GM19193 (cell line): Measurements from ENCODE around the gene WWOX.

ENCODE experiments used
- POLR2A ChIP-seq: IDR thresholded peaks from 4 replicates; pipeline ENCODE4 v1.6.1; 2011; ENCODE audit not compliant: insufficient read depth, insufficient read length; ENCODE audit errors: extremely low read depth

Gene WWOX

DNA sequence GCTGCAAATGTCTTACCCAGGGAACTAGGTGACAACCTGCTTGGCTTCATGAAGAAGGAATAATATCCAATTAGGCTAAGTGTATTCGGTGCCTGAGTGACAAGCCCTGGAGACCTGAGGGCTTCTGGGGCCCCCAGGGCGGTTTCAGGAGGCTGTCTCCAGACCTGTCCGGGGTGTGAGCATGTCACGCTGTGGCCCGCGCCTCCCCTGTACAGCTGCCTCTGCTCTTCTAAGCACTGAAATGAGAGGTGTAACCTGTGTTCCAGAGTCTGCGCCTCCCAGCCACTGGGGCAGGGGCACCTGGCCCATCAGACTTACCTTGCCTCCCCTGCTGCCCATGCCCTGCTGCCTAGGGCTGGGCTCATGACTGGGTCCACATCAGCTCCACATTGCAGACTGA lies 114.3 kb downstream of the WWOX start:
- no peak for TF ChIP-seq POLR2A

DNA sequence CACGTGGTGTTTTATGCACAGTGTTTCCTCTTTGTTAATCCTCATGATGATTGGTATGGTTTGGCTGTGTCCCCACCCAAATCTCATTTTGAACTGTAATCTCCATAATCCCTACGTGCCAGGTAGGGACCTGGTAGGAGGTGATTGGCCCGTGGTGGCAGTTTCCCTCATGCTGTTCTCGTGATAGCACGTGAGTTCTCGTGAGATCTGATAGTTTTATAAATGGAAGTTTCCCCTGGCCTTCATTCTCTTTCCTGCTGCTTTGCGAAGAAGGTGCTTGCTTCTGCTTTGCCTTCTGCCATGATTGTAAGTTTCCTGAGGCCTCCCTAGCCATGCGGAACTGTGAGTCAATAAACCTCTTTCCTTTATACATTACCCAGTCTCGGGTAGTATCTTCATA lies 115.8 kb downstream of the WWOX start:
- no peak for TF ChIP-seq POLR2A

DNA sequence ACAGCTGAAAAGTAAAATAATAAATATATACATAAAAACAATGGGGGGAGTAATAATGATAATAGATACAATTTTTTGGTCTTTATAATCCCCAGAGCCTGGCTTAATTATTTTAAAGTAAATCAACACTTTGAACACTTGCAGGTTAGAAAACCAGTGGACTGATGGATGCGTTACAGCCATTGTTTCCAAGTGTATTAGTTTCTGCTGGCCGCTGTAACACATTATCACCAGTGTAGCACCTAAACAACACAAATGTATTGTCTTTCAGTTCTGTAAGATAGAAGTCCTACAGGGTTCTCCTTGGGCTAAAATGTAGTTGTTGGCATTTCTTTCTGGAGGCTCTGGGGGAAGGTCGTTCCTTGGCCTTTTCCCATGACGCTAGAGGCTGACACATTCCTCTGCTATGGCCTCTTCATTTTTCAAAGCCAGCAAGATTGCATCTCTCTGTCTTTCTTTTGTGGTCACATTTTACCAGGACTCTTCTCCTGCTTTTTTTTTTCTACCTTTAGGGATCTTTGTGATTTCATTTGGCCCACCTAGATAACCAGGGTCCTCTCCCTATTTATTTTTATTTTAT lies 116.8 kb downstream of the WWOX start:
- no peak for TF ChIP-seq POLR2A

DNA sequence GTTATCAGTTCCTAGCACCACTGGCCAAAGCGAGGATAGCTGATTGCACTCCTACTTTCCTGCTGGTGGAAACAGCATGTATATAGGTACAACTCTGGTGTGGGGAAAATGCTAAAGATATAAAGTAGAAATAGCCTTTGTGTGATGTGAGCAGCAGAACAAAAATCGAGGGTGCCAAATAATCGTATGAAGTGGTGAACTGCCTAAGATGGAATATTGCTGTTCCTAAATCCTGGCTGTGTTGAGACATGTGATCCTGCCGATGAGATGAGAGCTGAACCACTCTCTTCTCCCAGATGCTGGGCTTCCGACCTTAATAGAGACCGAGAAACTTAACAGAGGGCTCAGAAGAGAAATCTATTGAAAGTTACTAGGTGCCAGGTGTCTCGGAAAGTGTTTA lies 117.8 kb downstream of the WWOX start:
- TF ChIP-seq POLR2A: no peak

DNA sequence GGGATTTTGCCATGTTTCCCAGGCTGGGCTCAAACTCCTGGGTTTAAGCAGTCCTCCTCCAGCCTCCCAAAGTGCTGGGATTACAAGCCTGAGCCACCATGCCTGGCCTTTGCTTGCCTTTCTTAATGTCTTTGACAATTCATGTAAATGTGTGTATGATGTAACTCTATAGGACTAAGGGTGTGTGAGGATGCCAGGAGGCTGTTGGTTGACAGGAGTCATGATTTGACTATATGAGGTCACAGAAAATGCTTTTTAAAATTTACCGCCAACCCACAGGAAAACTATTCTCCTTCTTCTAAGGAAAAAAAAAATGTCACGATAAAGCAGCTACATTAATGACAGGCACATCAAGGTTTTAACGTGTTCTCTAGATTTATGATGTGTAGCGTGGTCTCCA lies 118.8 kb downstream of the WWOX start:
- no peak for TF ChIP-seq POLR2A

DNA sequence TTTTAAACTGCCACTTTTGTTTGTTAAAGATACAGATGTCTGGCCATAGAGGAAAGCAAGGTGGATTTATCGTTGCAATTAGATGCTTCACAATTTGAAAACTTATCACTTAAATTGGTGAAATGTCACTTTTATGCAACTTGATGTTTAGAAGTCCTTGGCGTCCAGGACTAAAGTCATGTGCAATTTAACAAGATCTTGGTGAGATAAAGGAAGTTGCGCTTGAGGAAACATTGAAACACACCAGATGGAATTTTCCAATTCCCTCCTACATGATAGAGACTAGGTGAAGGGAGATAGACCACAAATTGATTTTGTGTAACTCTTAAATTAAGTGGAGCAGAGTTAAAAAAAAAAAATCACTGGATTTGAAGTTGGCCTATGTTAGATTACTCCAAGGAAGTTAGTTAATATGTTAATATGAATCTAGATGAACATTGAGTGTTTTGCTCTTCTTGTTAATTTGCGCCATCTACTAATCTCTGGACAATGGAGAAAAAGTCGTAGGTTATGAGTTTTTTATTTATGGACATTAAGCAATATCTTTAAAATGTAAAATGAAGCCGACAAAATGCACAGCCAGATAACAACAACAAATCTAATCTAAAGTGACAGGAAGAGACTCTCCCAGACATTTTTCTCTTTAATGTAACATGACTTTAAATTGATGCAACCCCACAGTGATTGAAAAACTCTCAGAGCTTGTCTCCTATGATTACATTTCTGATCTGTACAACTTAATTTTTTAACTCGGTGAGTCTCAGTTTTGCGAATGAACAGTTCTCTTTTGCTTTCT lies 119.6 kb downstream of the WWOX start:
- no peak for TF ChIP-seq POLR2A

DNA sequence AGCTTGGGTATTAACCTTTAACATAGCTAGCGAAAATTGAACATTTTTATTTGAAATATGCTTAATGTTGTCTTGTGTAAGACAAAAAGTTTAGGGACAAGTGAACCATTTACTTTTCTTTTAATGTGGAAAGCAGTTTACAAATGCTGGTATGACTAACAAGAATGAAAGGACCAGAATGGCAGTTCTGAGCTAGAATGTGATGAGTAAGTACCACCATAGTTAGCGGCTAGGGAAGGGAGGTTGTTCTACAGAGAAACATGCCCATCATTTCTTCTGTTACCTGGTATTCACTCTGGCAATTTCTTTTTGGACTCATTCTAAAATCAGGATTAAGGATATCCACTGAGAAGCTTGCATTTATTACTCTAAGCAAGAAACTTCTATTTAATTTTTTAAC lies 121.1 kb downstream of the WWOX start:
- no peak for TF ChIP-seq POLR2A

DNA sequence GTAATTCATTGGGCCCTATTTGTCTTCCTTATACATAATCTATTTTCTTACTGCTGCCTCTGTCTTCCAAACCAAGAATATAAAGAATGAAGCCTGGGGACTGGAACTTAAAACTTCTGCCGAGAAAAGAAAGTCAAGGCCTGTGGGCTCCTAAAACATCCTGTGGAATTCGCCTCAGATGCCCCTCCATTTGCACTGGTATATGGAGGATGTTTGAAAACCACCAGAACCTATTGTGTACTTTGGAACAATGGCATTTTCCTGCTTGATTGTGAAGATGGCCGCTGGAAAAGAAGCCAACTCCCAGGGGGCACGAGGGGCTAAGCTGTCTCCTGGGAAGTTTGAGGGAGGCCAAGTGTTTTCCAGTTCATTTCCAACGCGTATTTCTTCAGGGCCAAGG lies 122.4 kb downstream of the WWOX start:
- TF ChIP-seq POLR2A: no peak

DNA sequence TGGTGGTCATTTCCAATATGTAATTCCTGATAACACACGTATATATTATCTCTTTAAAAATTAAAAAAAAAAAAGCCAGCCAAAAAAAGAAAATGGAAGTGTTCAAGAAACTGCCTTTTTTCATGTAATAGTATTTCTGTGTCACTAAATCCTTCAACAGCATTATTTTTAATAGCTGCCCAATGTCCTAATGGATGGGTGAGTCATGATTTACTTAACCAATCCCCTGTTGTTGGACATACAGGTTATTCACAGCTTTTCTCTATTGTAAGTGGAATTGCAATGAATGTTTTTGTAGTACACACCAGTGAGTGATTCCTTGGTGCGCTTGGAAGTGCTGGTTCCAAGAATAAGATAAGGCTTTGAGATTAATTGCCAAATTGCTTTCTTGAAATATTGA lies 124.9 kb downstream of the WWOX start:
- TF ChIP-seq POLR2A: no peak

DNA sequence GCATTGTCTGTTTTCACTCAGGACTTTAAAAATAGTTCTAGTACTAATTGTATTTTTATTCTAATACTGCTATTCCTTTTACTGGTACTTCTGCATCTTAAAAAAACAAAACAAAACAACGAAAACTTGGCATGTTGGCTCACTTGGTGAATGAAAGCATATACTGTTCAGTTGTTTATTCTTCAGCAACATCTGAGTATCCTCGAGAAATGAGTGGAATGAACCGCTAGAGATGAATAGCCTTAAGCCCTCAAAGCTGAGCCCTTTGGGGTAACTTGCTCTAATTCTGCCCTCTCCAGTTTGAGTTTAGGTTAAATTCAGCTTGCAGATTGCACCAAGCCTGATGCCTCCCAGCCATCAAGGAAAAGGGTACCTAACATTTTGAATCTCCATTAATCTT lies 126.5 kb downstream of the WWOX start:
- TF ChIP-seq POLR2A: no peak

DNA sequence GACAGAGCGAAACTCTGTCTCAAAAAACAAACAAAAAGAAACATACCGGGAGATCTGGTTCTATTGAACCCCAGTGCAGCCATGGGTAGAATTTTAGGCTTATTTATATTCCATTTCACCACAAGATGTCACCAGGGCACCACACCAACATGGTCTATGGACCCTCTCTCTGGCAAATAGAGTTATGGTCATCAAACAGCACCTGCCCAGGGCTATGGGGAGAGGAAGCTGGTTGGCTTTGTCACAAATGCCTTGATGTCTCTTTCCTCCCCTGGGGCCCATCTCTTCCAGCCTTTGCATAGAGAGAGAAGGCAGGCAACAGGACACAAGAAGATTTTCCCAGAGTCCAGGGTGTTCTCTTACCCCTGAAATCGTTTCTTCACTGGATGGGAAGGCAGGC lies 128.4 kb downstream of the WWOX start:
- TF ChIP-seq POLR2A: no peak

DNA sequence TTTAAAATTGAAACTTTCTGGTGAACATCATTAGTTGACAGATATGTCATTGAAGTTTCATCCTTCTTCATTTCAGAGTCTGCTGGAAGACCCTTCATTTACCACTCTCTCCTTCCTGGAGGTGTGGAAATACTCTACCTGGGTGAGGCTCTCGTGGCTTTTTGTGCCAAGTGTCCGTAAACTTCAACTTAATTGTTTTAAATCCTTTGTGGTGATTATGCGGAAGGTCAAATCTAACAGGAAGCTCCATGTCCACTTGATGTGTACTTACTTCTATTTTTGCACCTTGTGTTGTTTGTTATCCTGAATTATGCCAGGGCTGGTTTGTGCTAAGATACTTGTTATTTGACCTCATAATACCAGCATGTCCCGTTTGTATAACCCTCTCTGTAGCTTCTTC lies 129.2 kb downstream of the WWOX start:
- no peak for TF ChIP-seq POLR2A

DNA sequence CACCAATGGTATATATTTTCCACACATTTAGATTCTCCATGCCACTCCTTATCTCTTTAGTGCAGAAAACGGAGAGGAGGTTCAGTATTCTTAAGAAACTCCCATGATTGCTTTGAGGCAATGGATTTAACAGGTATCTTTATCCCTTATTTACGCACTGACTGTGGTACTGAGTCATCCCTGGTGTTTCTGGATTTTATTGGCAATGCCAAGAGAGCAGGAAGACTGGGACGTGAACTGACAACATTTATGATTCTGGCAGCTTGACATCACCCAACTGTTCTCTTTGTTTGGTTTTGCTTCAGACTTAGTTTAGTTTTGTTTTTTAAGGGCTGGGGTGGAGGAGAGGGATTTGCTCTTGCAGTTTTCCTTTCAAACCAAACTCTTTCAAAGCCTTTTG lies 131.4 kb downstream of the WWOX start:
- TF ChIP-seq POLR2A: no peak

DNA sequence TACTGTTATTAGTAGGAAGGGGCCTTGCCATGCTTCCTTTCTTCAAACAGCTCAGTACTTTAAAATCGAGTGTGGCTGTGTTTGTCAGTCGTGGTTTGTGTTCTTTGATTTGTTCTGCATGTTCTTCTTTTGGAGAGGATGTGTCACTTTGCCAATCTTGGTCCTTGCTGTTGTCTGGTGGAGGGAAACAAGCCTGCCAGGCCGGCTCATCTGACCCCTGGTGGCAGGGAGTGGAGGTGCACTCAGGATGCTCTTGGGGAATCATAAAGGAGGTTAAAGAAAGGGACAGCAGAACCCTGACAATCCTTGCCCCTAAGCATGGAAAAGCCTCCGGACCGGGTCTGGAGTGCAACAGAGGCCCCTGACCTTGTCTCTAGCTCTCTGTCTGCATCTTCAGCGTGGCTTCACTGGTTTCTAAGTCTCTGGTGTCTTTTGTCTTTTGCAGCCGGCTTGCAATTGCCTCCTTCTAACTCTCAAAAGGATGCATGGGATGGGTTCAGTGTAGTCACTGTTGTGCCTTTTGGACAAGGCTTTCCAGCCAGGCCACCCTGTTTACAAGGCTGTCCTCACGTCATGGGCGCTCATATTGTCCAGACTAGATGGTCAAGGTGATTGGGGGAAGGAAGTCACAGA lies 135.8 kb downstream of the WWOX start:
- TF ChIP-seq POLR2A: no peak

DNA sequence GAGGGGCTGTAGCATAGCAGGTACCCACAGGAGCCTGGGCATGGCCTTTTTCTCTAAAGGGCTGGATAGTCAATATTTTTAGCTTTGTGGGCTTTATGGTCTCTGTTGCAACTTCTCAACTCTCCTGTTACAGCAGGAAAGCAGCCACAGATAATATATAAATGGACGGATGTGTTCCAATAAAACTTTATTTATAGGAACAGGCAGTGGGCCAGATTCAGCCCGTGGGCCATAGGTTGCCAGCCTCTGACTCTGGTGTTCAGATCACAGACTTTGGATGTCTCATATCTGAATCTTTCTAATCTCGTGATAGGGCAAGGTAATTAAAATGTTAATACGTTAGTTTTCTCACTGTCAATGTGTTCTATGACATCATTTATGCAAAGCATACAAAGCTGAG lies 136.4 kb downstream of the WWOX start:
- no peak for TF ChIP-seq POLR2A

DNA sequence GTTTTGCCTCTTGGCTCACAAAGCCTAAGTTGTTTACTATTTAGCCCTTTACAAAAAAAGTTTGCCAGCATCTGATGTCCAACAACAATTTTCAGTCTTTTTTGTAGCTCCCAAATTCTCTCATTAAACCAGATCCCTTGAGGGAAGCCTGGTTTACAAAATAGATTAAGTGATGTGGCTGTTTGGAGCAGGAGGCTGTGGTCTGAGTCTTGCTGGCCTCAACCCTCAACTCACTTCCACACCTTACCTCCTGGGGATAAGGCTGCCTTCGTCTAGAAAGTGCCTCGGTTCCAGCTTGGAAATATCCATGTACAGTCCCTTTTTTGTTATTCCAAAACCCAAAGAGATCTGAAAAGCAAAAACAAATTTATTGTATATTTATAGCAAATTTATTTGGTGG lies 138.4 kb downstream of the WWOX start:
- TF ChIP-seq POLR2A: no peak

DNA sequence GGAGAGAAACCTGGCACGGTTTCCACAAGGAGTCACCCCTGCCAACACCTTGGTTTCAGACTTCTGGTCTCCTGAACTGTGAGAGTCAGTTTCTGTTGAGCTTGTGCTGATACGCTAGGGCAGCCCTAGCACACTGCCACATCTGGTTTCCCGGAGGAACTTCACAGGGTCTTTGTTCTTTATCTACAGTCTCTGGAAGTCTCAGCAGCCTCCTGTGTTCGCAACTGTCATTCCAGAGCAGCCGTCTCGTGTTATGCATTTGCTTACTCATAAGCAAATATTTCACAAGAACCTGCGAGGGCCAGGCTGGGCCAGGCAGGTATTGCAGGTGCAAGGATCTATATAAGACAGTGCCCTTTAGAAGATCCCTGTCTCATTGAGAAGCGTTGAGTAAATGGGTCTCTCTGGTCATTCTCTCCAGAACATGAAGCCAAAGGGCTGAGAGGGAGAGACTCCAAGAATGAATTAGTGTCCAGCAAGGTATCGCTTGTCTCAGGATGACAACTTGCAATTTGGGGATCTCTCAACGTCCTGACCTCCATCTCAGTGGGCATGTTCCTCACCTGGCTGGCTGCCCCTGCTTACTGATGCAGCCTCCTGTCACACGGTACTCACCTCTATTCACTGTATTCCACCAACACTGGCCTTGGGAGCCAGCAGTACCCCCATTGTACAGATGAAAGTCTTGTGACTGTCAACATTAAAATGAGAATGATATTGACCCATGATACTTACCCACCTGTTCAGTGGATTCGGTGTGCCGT lies 141.2 kb downstream of the WWOX start:
- TF ChIP-seq POLR2A: no peak

DNA sequence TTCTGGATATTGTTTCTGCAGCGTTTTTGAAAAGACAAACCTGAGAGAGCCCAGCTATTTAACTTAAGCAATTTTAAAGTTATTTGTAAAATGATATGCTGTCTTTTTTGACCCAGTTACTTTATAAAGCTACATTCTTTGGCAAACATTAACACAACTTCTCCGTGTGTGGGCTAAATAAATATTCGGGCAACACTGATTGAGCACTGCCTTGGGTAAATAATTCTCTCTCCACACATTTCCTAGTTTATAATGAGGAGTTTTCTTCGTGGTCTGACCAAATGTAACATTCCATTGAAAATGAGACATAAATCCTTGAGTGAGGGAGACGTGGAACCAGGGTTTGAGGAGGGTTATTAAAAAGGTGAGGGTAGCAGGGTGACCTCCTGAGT lies 142.8 kb downstream of the WWOX start:
- TF ChIP-seq POLR2A: no peak
